NCI-H1417 (cell line): ENCODE data around the gene ZFP36L2.

Experiments
- DNase-seq, 3 experiments: peaks; one replicate each; lab custom pipeline; 2025; lab: John Stamatoyannopoulos, UW

ZFP36L2 gene

DNA sequence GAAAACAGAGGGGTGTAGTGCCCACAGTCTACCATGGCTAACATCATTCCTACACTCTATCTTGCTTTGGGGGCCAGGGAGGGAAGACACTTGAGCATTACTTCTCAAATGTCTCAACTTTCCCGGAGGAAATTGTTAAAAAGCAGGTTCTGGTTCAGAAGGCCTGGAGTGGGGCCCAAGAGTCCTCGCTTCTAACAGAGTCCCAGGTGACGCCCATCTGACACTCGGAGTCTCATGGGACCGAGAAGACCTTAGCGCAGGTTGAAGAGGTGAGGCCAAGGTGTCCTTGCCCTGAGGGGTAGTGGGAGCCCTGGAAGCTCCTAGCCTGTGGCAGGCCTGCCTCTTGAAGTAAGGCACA is 40.1 kb downstream of the ZFP36L2 start:
- no peak for DNase-seq

DNA sequence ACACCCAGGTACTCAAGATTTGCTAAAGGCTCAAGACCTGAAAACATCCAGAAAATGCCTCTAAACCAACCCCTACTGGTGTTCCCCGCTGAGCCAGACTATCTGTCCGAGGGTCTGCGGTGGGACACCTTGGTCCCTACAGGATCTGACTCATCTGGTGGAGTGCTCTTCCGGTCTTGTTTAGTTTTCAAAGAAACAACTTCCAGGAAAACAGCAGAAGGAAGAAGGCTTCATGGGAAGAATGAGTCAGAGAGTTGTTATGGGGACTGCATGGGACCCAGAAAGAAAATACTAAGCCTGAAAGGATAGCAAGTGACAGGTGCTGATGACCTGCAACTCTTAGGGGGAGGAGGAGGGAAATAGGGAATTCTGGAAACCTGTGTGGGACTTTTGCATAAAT is 41.3 kb downstream of the ZFP36L2 start:
- no peak for DNase-seq

DNA sequence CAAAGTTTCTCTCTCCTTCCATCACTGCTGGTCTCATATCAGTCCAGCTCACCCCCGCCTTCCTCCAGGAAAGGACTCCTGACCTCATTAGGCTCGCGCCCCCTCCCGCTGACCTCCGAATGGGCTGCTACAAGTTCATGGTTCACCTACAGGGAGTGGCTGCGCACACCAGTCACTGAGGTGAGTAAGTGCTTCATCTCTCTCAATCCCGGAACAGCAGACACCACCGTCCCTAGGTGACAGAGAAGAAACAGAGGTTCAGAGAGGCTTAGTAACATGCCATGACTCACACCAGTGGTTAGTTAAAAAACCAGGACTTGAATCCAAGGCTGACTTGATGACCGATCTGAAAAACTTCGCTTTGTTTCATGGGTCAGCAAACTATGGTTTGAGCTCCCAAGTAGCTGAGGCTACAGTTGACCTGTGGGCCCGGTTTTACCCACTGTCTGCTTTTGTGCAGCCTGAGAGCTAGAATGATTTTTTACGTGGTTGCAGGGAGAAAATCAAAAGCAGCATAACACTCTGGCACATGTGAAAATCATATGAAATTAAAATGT is 42.0 kb downstream of the ZFP36L2 start:
- no peak for DNase-seq

GRCh38 chr2:43183743-43184142 is 42.7 kb downstream of the ZFP36L2 start:
- no peak for DNase-seq

DNA sequence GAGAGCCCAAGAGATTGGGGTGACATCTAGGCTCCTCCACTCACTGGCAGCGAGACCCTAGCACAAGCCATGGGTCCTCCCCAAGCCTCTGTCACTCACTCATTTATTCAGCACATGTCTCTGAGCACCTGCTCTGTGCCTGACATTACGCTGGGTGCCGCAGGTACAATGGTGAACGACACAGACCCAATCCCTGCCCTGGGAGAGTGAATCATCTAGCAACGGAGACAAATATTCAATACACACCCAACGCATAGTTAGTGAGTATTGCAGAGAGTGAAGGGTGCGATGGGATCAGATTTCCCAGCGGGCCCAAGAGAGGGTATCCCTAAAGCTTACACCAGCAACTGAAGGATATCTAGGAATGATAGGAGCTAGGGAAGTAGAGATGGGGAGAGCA is 45.5 kb downstream of the ZFP36L2 start:
- no peak for DNase-seq

DNA sequence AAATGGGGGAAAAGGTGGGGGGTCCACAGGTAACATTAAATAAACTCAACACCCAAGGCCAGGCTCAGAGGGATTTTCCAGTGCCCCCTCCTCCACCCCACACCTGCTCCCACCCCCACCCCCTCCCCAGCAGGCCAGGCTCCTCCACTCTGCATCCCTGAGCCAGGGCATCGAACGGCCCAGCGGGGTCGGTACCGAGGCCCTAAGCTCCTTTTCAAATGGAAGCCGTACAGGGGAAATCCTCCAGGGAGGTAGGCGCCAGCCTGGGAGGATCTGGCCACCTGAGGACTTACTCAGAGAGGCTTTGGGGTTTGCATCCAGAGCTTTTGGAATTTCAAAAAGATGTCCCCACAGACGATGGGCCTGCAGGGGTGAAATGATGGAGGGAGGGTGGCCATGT is 46.5 kb downstream of the ZFP36L2 start:
- no peak for DNase-seq

- peak in 1 of 3 experiments; percentile 70 for DNase-seq
These were observed 47.5 kb downstream of the ZFP36L2 start for GRCh38 chr2:43178602-43179542.

GRCh38 chr2:43178055-43178598 is 48.3 kb downstream of the ZFP36L2 start:
- DNase-seq: no peak

DNA sequence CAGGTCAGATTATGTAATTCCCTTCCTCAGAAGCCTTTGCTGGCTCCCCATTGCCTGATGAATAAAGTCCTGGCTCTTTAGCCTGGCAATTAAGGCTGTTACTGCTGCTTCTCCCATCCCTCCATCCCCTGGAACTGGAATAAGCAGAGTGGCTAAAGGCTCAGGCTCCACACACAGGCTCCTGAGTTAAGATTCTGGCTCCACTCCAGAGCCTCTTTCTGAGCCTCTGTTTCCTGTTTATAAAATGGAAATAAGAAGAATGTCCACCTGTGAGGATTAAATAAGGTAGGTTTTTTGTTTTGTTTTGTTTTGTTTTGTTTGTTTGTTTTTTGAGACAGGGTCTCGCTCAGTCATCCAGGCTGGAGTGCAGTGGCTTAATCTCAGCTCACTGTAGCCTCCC is 50.0 kb downstream of the ZFP36L2 start:
- no peak for DNase-seq

DNA sequence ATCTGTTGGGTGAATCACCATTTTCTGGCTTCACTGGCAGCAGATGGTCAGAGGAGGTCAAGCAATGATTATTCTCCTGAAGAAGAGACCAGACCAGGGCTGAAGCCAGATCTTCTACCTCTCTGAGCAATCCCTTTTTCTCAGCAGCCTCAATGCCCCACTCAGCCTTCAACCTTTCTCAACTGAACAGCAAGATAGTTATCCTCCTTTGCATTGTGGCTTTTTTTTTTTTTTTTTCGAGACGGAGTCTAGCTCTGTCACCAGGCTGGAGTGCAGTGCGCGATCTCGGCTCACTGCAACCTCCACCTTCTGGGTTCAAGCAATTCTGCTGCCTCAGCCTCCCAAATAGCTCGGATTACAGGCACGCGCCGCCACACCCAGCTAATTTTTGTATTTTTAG is 50.5 kb downstream of the ZFP36L2 start:
- no peak for DNase-seq

GRCh38 chr2:43175020-43175441 is 51.4 kb downstream of the ZFP36L2 start:
- peak in 2 of 3 experiments; percentile 52 for DNase-seq

DNA sequence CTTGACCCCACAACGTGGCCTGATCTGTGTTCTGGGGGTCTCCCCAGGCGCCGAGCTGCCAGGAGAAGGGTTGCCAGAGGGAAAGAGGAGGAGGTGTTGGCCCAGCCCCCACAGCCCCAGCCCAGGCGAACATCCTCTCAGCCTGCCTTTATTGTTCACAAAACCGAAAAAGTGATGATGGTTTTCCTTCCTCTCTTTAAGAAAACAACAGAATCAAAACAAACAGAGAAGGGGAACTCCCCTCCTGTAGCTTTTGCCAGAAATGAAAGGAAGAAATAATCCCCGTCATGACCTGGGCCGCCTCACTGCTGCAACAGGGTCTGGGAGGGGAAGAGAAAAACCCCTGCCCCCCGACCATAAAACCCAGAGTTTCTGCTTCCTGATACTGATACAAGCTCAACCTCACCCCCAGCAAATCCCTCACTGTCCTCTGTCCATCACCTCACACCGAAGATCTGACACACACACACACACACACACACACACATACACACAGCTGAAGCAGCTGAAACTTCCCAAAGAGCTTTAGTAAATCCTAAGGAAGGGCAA is 52.0 kb downstream of the ZFP36L2 start:
- DNase-seq: no peak
